ENCODE data around the gene TTL.
A peak's percentile ranks its signal among the peaks of the same experiment; 100 is the strongest.
"Not testable (repeated sequence)": the region's sequence is repeated elsewhere in the genome, so short reads cannot be mapped to it uniquely, and the experiment has no call there.

Gene TTL

DNA sequence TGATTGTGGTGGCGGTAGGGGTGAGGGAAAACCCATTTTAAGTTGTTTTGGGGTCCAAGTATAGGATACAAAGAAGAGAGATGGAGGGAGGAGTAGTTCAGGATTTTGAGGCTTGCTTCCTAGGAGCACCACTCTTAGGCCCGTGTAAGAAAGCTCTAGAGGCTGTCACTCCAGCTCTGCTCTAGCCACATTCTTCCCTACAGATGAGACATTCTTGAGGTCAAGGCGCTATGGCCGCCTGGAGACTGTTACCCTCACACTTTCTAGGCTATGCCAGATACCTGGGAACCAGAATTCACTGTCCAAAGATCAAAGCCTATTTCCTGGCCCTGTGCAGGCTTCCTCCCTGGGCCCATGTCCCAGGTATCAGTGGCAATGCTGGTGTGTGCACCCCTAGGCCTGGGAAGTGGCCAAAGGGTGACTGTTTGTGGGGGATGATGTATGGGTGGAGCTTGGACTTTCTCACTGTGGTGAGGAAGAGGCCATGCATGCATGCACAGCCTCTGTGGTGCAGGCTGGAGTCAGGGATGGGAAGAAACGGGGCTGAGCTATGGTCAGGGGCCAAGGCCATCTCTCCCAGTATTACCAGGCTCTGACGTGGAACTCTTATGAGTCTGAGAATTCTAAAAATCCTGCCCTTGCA is 7.0 kb upstream of the TTL start:
- DNase-seq (ENCODE audit: low read depth in 2 of 2): no peak

DNA sequence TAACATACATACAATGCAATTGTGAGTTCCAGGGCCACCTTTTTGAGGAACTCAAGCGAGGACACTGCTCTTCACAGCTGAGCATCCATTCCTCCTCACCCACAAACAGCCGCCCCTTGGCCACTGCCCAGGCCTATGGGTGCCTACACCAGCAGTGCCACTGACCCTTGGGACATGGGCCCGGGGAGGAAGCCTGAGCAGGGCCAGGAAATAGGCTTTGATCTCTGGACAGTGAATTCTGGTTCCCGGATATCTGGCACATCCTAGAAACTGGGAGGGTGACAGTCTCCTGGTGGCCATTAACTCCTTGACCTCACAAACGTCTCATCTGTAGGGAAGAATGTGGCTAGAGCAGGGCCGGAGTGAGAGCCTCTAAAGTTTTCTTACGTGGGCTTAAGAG is 5.5 kb upstream of the TTL start:
- DNase-seq (ENCODE audit: low read depth in 2 of 2): no peak

DNA sequence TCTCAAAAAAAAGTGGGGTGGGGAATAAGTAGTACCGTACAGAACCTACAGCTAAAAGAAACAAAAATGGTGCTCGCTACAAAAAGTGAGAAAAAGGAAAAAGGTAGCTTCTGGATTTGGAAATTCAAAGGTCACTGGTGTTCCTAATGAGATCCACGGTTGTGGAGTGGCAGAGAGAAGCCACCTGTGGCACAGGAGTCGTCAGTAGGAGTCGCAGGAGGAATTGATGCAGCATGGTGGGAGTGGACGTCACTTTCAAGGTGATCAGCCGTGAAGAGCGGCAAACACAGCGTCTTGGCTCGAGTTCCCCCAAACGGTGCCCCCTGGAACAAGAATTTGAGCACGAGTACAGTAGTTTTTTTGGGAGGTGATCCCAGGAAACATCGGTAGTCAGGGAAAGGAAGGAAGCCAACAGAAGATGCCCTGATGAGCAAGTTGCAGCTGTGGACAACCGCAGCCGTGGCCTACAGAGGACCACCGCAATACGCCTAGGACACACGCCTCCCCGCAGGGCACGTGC is 1.4 kb upstream of the TTL start:
- no peak for DNase-seq (ENCODE audit: low read depth in 2 of 2)

DNA sequence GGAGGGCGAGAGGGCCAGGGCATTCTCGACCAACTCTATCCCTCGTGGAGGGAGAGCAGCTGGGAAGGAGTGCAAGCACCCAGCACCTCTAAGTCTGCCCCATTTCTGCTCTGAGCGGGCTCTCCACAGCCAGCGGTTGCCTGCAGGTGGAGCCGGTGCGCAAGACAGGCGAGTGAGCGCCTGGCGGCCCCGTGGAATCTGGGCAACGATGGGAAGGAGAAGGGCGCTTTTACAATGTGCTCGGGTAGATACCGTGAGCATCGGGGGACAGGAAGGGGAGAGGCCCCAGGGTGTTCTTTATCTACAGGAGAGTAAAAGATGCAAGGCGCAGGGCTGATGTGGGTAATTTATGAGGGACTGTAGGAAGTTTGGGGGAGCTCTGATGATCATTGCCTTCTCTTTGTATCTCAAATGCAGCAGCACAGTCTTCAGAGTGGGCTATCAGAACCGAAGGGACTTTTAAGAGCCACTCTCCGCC is 867 bp upstream of the TTL start:
- DNase-seq (ENCODE audit: low read depth in 2 of 2): peak in 1 of 2 experiments; percentile 32

DNA sequence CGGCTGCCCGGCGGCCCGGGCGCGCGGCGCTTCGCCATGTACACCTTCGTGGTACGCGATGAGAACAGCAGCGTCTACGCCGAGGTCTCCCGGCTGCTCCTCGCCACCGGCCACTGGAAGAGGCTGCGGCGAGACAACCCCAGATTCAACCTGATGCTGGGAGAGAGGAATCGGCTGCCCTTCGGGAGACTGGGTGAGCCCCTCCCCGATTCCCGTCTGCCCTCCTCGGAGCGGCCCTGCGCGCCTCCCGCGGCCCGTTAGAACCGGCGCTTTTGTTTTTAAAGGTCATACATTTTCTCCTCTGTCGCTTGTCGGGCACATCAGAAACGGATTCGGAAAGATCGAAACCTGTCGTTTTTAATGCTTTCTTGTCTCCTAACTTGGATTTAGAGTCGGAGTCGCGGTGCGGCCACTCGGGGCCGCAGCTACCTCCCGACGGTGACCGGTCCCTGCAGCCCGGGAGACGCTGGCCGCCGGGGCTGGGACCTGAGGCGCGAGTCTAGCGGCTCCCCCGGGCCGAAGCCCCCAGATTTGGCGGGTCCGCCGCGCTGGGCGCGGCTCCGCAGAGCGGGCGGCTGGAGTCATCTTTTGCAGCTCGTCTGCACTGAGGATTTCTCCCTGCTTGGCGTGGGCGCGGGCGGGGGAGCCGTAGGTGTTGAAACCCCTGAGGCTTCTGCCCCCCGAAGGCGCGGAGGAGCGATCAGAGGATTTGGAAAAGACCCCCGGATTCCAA is 519 bp downstream of the TTL start:
- DNase-seq (ENCODE audit: low read depth in 2 of 2): no peak

DNA sequence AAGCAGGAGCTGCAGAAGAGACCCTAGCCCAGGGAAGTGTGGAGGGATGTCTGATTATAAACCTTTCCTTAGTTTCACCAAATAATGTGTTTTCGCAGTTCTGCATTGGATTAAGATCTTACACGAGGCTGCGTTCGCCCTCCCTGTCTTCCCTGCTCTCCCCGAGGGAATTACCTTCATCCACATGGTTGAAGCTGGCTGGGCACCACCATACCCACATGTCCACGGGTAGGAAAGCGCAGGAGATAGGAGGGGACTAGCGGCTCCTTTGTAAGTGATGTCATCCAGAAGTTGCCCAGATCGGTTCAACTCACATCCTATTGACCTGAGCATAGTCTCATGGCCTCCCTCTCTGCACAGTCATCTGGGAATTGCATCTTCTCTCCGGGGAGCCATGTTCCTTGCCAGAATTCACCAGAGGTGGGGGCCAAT is 1.1 kb downstream of the TTL start:
- DNase-seq (ENCODE audit: low read depth in 2 of 2): no peak

DNA sequence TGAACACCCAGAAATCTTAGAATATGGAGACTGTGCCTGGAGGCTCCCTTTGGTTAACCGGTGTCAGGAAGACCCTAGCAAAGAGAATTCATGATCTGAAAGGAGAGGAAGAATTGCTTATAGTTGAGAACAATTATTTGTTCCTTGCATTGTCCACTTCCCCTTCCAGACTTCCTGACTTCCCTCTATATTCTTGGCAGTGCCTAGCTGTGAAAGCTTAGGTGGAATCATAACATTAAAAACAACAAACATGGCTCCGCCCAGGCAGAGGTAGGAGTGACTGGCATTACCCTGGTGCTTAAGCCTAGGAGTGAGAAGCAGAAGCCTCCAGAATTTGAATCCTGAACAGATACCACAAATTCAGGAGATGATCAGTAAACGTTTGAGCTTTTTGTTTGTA is 1.9 kb downstream of the TTL start:
- no peak for DNase-seq (ENCODE audit: low read depth in 2 of 2)

DNA sequence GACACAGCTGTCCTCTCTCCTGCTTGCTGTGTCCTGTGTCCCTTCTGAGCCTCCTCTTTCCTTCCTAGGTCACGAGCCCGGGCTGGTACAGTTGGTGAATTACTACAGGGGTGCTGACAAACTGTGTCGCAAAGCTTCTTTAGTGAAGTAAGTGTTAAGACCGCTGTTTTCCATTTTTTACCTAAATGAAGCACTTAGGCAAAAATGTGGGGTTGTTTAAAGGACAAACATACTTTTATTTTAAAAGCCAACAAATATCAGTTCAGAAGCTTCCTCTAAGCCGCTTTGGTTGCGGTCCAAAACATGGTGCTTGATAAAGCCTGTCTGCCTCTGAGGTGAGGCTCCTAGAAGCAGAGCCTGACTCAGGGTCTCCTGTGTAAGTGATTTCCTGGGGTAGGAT is 3.9 kb downstream of the TTL start:
- DNase-seq (ENCODE audit: low read depth in 2 of 2): no peak

DNA sequence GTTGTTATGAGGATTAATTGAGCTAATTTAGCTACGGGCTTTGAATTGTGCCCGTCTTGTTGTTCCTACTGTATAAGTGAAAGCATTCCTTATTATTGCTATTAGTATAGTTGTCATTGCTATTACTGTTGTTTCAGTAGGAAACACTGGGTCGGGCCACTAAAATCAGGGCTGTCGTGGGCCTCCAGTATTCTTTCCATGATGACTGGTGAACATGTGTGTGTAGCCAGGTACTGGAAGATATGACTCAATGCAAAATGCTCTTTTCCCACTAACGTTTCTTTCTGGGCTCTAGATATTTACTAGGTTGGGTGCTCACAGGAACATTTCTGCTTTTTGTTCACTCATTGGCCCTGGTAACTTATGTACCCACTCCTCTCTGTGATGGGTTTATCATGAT is 4.9 kb downstream of the TTL start:
- no peak for DNase-seq (ENCODE audit: low read depth in 2 of 2)

DNA sequence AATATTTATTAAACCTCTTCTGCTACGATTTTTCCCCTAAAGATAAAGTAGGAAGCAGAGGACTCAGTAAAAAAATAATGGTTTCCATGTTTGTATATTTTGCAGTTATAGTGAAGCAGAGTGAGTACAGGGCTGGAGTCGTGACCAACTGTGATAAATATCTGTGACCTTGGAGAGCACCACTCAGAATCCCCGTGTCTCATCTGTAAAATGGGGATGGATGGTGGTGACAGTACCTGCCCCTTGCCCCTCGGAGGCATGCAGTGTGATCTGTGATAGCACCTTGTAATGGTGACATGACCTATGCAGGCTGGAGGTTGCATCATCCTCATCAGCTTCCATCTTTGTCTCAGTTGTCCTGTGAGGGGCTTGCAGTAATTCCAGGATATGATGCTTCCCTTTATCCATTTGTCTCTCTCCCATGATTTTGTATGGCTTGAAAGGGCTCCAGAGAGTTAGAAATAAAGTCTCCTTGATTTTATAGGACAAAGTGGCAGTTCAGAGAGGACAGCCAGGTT is 5.5 kb downstream of the TTL start:
- no peak for DNase-seq (ENCODE audit: low read depth in 2 of 2)

DNA sequence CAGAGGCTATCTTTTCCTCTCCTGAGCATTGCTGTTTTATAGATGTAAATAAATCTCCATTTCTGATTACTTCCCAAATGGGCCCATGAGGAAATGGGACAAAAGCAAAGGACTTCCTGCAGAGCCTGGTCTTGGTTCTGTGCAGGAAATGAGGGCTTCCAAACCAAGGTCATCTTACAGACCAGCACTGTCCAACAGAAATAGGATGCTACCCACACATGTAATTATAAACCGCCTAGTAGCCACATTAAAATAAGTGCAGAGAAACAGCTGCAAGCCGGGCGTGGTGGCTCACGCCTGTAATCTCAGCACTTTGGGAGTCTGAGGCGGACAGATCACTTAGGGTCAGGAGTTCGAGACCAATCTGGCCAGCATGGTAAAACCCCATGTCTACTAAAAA is 6.2 kb downstream of the TTL start:
- DNase-seq (ENCODE audit: low read depth in 2 of 2): no peak

DNA sequence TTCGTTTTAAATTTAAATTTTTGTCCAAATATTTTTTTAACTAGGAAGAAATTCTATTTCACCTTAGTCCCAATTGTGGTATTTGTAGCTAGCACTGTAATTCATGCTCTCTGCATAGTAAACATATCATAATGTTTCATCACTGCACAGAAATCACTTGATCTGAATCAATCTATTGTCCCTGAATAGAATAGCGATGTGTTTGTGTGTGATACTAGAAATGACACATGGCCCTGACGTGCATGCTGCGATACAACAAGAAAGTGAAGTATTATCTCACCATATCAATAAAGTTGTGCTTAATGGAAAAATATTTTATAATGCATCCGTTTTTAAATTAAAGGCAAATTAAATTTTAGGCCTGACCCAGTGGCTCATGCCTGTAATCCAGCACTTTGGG is 10.0 kb downstream of the TTL start:
- no peak for DNase-seq (ENCODE audit: low read depth in 2 of 2)

DNA sequence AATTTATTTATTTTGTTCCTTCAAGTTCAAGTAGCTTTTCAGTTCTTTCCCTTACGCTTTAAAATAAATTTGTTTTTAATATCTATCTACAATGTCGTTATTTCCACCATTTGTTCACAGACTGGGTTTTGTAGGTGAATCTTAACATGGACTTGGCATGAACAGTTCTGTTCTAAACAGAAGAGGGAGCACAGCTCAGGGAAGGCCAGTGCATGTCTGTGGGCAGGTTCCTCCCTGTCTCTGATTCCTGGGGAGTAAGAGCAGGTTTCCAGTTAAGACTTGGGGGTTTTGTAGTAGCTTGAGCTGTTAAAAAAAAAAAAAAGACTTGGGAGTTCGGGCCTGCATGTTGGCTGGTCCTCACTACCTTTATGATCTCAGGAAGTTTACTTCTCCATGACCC is 11.1 kb downstream of the TTL start:
- no peak for DNase-seq (ENCODE audit: low read depth in 2 of 2)

DNA sequence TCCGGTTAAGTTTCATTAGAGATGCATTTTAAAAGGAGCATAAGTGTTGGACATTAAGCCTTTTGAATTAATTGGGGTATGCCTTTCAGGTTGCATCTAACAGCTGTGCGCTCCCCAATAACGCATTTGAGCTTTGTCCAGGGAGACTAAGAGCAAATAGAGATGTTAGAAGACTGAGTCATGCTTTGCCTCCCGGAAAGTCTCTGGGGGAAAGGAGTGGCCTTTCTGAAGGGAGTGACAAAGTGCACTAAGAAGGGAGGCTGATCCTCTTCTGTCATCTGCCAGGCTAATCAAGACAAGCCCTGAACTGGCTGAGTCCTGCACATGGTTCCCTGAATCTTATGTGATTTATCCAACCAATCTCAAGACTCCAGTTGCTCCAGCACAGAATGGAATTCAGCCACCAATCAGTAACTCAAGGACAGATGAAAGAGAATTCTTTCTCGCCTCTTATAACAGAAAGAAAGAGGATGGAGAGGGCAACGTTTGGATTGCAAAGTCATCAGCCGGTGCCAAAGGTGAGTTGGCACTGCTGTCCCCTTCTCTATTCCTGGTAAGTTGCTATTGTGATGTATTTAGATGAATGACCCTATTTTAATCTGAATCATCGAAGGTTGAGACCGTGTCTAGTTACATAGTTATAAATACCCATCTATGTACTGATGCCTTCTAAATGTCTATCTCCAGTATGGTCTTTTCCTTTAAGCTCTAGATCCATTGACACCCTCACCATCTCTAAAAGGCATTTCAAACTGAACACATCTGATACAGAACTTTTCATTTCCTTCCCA is 12.1 kb downstream of the TTL start:
- DNase-seq (ENCODE audit: low read depth in 2 of 2): no peak

DNA sequence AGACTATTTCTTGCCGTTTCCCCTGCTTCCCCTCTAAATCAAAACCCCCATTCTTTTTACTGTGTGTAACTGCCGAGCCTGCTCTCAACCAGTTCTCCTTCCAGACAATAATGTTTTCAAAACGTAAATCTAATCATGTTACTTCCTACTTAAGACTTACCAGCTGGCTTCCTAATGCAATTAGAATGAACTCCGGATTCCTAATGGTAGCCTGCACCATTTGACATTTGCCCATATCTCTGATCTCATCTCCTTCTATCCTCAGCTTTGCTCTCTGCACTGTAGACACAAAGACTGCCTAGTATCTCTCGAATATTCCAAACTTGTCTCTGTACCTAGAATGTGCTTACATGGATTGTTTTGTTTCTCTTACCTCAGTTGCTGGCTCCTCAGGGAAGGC is 12.9 kb downstream of the TTL start:
- DNase-seq (ENCODE audit: low read depth in 2 of 2): no peak

DNA sequence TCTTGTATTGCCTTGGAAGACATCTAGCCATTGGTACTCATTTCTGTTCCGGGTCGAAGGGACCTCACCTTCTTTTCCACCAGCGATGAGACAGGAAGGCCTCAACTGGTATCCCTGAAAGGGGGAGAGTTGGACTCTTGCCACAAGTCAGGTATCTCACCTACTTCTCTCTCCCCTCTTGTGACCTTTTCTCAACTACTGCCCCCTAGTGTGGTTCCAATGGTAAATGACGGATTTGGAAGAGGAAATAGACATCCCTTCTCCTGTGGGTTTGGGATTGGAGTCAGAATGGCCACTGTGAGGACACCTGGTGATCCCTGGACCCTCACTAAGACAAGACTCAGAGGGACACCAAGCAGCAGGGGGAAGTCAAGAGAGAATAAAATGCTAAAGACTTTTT is 13.9 kb downstream of the TTL start:
- DNase-seq (ENCODE audit: low read depth in 2 of 2): not testable (repeated sequence)

DNA sequence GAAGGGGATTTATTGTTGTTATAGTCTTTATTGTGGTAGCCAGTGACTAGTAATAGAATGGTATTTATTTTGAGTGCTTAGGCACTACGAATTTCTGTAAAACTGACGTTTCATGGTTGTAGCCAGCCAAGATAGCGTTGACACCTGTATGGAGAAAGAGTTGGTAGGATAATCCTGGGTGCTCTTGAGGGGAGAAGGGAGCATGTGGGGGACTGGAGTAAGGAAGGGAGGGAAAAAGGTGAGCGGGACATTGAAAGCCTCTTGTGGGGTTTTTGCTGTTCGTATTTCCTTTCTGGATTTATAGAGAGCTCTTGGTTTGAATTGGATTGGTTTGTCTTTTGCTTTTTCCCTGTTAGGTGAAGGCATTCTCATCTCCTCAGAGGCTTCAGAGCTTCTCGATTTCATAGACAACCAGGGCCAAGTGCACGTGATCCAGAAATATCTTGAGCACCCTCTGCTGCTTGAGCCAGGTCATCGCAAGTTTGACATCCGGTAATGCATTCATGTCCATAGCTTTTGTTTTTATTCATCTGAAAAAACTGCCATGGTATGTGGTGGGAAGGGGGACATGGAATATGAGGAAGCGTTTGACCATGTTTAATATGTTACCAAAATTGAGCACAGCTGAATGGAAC is 19.0 kb downstream of the TTL start:
- not testable (repeated sequence) for DNase-seq (ENCODE audit: low read depth in 2 of 2)

DNA sequence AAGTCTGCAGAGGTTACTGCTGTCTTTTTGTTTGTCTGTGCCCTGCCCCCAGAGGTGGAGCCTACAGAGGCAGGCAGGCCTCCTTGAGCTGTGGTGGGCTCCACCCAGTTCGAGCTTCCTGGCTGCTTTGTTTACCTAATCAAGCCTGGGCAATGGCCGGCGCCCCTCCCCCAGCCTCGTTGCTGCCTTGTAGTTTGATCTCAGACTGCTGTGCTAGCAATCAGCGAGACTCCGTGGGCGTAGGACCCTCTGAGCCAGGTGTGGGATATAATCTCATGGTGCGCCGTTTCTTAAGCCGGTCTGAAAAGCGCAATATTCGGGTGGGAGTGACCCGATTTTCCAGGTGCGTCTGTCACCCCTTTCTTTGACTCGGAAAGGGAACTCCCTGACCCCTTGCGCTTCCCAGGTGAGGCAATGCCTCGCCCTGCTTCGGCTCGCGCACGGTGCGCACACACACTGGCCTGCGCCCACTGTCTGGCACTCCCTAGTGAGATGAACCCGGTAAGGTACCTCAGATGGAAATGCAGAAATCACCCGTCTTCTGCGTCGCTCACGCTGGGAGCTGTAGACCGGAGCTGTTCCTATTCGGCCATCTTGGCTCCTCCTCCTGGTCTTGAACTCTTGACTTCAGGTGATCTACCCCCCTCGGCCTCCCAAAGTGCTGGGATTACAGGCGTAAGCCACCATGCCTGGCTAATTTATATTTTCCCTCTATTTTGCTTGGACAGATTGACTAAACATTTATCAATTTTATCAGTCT is 27.5 kb downstream of the TTL start:
- DNase-seq (ENCODE audit: low read depth in 2 of 2): not testable (repeated sequence)

DNA sequence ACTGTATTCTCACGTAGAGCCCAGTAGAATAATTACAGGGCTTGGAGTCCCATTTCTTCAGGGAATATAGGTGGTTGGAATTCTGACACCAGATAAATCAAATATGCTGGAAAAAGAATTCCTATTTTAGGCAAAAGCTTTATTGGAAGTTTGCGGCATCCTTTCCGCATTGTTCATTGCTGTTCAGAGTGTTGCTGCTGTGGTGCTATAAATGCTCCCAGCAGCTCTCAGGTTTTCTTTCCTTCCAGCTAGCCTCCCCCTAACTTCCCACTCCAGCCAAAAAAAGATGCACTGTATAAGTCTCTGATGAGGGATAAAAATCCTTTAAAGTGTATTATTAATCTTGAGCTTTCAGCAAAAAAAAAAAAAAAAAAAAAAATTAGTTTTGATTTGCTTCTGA is 34.8 kb downstream of the TTL start:
- no peak for DNase-seq (ENCODE audit: low read depth in 2 of 2)

DNA sequence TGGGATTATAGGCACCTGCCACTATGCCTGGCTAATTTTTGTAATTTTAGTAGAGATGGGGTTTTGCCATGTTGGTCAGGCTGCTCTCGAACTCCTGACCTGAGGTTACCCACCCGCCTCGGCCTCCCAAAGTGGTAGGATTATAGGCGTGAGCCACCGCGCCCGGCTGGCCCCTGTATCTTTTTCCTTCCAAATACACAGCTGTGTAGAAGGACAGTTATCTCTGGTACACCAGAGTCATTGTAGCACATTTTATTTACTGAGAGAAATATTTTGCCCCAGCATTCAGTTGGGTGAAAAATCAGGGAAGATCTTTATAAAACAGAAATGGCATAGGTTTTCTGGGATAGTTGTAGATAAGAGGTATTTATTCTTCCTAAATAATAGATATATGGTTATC is 36.9 kb downstream of the TTL start:
- DNase-seq (ENCODE audit: low read depth in 2 of 2): no peak

DNA sequence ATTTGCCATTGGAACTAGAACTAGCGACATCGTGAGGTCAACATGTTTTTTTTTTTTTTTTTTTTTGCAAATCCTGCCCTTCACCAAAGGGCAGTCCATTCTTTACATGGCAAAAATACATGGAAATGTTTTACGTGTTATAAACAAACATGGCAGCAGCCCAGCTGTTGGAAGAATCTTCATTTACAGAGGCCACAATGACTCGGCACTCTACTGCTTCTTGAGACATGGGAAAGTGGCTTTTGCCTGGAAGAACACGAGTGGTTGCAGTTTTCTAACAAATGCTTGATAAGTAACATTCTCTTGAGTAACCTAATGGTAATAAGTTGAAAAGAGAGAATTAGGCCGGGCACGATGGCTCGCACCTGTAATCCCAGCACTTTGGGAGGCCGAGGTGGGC is 37.5 kb downstream of the TTL start:
- no peak for DNase-seq (ENCODE audit: low read depth in 2 of 2)
